Measurements from ENCODE around the gene CPHXL2. TPM values are rescaled to one million over a fixed set of nuclear protein-coding genes. Genes with fewer than 3 reads are reported as not detected.
A peak's percentile ranks its signal among the peaks of the same experiment; 100 is the strongest.

Gene CPHXL2
- total and polyA plus RNA-seq, 2 donors (not counting 1 experiment from before 2014, with no cell fraction given), result not detected

GRCh38 chr16:75622761-75623605 is 53.8 kb downstream of the CPHXL2 start, which contains the start of gene ADAT1:
Gene ADAT1 (minus strand): TSS chr16:75623281. CDS start chr16:75620799, 2,482 bp downstream.
- Histone ChIP-seq H3K4me1 (ENCODE audit: control insufficient read depth in 2 of 2, insufficient read depth in 2 of 2, low read length in 2 of 2) (peaks cover 12 to 27% of the 10 kb centered on the region in 2 donors), H3K4me3 (ENCODE audit: control extremely low read depth in 1 of 5, extremely low read depth in 1 of 5, insufficient read depth in 1 of 5, low read depth in 2 of 5, low read length in 4 of 5) (peak within 1 kb of the TSS; percentile 68 to 85 (median 80)), H4K20me1 (ENCODE audit: control insufficient read depth, insufficient read depth, low read length, poor library complexity, severe bottlenecking) (no peaks in the 10 kb centered on the region), H3K27me3 (replicated peaks in 1 of 4; ENCODE audit: control extremely low read depth in 1 of 4, control insufficient read depth in 3 of 4, insufficient read depth in 4 of 4, low read length in 3 of 4) (no peaks in the 10 kb centered on the region), H2AFZ (ENCODE audit: insufficient read depth, low read depth, low read length, poor library complexity, severe bottlenecking) (peak within 1 kb of the TSS; percentile 74), H3K36me3 (replicated peaks in 1 of 2; ENCODE audit: control extremely low read depth in 1 of 2, control insufficient read depth in 1 of 2, extremely low read depth in 1 of 2, insufficient read depth in 2 of 2, low read length in 1 of 2) (peaks cover 2 to 36% of the 10 kb centered on the region in 2 experiments), H3K79me2 (ENCODE audit: control insufficient read depth, insufficient read depth, low read length) (peaks cover 31% of the 10 kb centered on the region), H3K9me3 (ENCODE audit: control extremely low read depth in 1 of 3, control insufficient read depth in 2 of 3, insufficient read depth in 1 of 3, low read length in 2 of 3) (no peaks in the 10 kb centered on the region), H3K27ac (ENCODE audit: low read length in 2 of 2) (peak within 1 kb of the TSS; percentile 87 to 91), H3K9ac (ENCODE audit: low read length) (peak within 1 kb of the TSS; percentile 84), H3K4me2 (replicated peaks; ENCODE audit: low read depth, low read length, poor library complexity, severe bottlenecking) (peak within 1 kb of the TSS; percentile 80)
- CTCF ChIA-PET, result interaction anchor here (0.8 to 2.6 kb wide), 13 partner anchors 10 to 189 kb away, joined by 3 to 19 read pairs (median 4); partner anchors contain the start of genes GABARAPL2, KARS1 and TERF2IP
- Mint-ChIP-seq H3K9me3 (ENCODE audit: insufficient read depth) (no peaks in the 10 kb centered on the region), H3K4me1 (peaks cover 27% of the 10 kb centered on the region), H3K4me3 (peak within 1 kb of the TSS; percentile 96), H3K27me3 (no peaks in the 10 kb centered on the region), H3K27ac (peak within 1 kb of the TSS; percentile 98)
- ATAC-seq (ENCODE audit: low read depth), result peak; percentile 94
- intact Hi-C loops (cut with micrococcal nuclease), result loop anchor here (1.0 kb wide), 9 partner anchors 24 to 475 kb away; partner anchors contain the start of genes CFDP1, GABARAPL2, KARS1 and TERF2IP
- no peak for TF ChIP-seq EZH2 (IDR thresholded peaks at IDR 0.05; ENCODE audit: borderline replicate concordance, insufficient read depth, low read depth, low read length, poor library complexity, severe bottlenecking)
- TF ChIP-seq CTCF (IDR thresholded peaks at IDR 0.05), result no peak
- POLR2A ChIA-PET, result interaction anchor here (1.1 to 2.0 kb wide), 7 partner anchors 22 to 189 kb away, joined by 3 to 15 read pairs (median 5); partner anchors contain the start of genes CFDP1, GABARAPL2, KARS1 and TERF2IP
- under 1% methylated on average over 58 of the region's 62 CpGs for WGBS (ENCODE audit: insufficient coverage)
- DNase-seq, result peak; percentile 98

- Histone ChIP-seq H3K79me2 (ENCODE audit: control insufficient read depth, insufficient read depth, low read length) (peaks cover 35% of the 10 kb centered on the region), H3K9me3 (ENCODE audit: control extremely low read depth in 1 of 3, control insufficient read depth in 2 of 3, insufficient read depth in 1 of 3, low read length in 2 of 3) (no peaks in the 10 kb centered on the region), H3K27me3 (replicated peaks in 1 of 4; ENCODE audit: control extremely low read depth in 1 of 4, control insufficient read depth in 3 of 4, insufficient read depth in 4 of 4, low read length in 3 of 4) (no peaks in the 10 kb centered on the region), H3K36me3 (replicated peaks in 1 of 2; ENCODE audit: control extremely low read depth in 1 of 2, control insufficient read depth in 1 of 2, extremely low read depth in 1 of 2, insufficient read depth in 2 of 2, low read length in 1 of 2) (peaks cover 2 to 32% of the 10 kb centered on the region in 2 experiments), H2AFZ (ENCODE audit: insufficient read depth, low read depth, low read length, poor library complexity, severe bottlenecking) (no peak overlapping the region), H3K4me2 (replicated peaks; ENCODE audit: low read depth, low read length, poor library complexity, severe bottlenecking) (peak overlapping the region; percentile 16), H3K4me1 (ENCODE audit: control insufficient read depth in 2 of 2, insufficient read depth in 2 of 2, low read length in 2 of 2) (peaks cover 12 to 27% of the 10 kb centered on the region in 2 donors), H3K4me3 (ENCODE audit: control extremely low read depth in 1 of 5, extremely low read depth in 1 of 5, insufficient read depth in 1 of 5, low read depth in 2 of 5, low read length in 4 of 5) (no peak overlapping the region), H3K27ac (ENCODE audit: low read length in 2 of 2) (no peak overlapping the region), H4K20me1 (ENCODE audit: control insufficient read depth, insufficient read depth, low read length, poor library complexity, severe bottlenecking) (no peaks in the 10 kb centered on the region), H3K9ac (ENCODE audit: low read length) (no peak overlapping the region)
- TF ChIP-seq CTCF (IDR thresholded peaks at IDR 0.05) (no peak), EZH2 (IDR thresholded peaks at IDR 0.05; ENCODE audit: borderline replicate concordance, insufficient read depth, low read depth, low read length, poor library complexity, severe bottlenecking) (no peak)
- WGBS (ENCODE audit: insufficient coverage), result no CpG with 5 or more reads among the region's 2 CpGs
- H3K27me3 Mint-ChIP-seq, result no peaks in the 10 kb centered on the region
- peaks cover 27% of the 10 kb centered on the region for H3K4me1 Mint-ChIP-seq
- no peak overlapping the region for H3K27ac Mint-ChIP-seq
- no peak for ATAC-seq (ENCODE audit: low read depth)
- no peaks in the 10 kb centered on the region for H3K9me3 Mint-ChIP-seq (ENCODE audit: insufficient read depth)
- ChIA-PET CTCF (interaction anchor here (2.6 kb wide), 1 partner anchor 27 kb away, joined by 19 read pairs; the partner anchor contains the start of genes KARS1 and TERF2IP), POLR2A (no interaction called here)
- peak overlapping the region; percentile 16 for H3K4me3 Mint-ChIP-seq
- peak; percentile 46 for DNase-seq
- intact Hi-C loops (cut with micrococcal nuclease), result no loop called here
These were observed 55.7 kb downstream of the CPHXL2 start for GRCh38 chr16:75621170-75621477.

Measured in B cell (primary cell).